Kidney (tissue), 14 donors: ENCODE results near the gene PEAK3. TPM values are rescaled to one million over a fixed set of nuclear protein-coding genes. Genes with fewer than 3 reads are reported as not detected.
A peak's percentile ranks its signal among the peaks of the same experiment; 100 is the strongest.

Experiments used
- DNase-seq, 5 donors: peaks; one replicate each; pipeline ENCODE4 v3.0.0-alpha.2; 2013 to 2020
- FAIRE-seq: peaks from 2 replicates; lab custom pipeline; 2012; peaks lifted over from hg19 to GRCh38; lab: Jason Lieb, UNC
- H3K27ac ChIP-seq, 2 donors: one replicate each; pipeline ENCODE4 v1.7.0; 2013; ENCODE audit warnings: low read depth in 2 of 2, low read length in 2 of 2, inconsistent platforms in 1 of 2
- H3K27me3 ChIP-seq: one replicate; pipeline ENCODE4 v1.7.1; 2013; ENCODE audit warnings: low read length, inconsistent platforms; ENCODE audit not compliant: control insufficient read depth, insufficient read depth
- H3K36me3 ChIP-seq, 3 donors: one replicate each; pipeline versions ENCODE4 v1.7.0 to v1.7.1; 2013; ENCODE audit warnings: low read length in 3 of 3, control low read depth in 1 of 3, inconsistent platforms in 1 of 3; ENCODE audit not compliant: insufficient read depth in 3 of 3, control insufficient read depth in 2 of 3
- H3K4me1 ChIP-seq, 3 donors: one replicate each; pipeline versions ENCODE4 v1.7.0 to v1.7.1; 2013; ENCODE audit warnings: low read length in 3 of 3, inconsistent platforms in 1 of 3, low read depth in 1 of 3; ENCODE audit not compliant: control insufficient read depth in 2 of 3, insufficient read depth in 2 of 3
- H3K4me3 ChIP-seq, 3 donors: one replicate each; pipeline versions ENCODE4 v1.7.0 to v1.8.1; 2013; ENCODE audit warnings: low read length in 3 of 3, control low read depth in 1 of 3, inconsistent platforms in 1 of 3
- H3K9ac ChIP-seq, 3 donors: one replicate each; pipeline versions ENCODE4 v1.7.0 to v1.7.1; 2013; ENCODE audit warnings: low read length in 3 of 3, control low read depth in 1 of 3, inconsistent platforms in 1 of 3
- H3K9me3 ChIP-seq, 3 donors: one replicate each; pipeline versions ENCODE4 v1.7.0 to v1.7.1; 2013; ENCODE audit warnings: low read length in 3 of 3, control low read depth in 1 of 3, inconsistent platforms in 1 of 3; ENCODE audit not compliant: control insufficient read depth in 2 of 3, insufficient read depth in 1 of 3
- intact Hi-C: fragments of 100-400 bp; cut with DNase I; formaldehyde crosslinking; loops from one replicate; pipeline ENCODE4 v1.11.1; 2022
- polyA plus RNA-seq: library from polyadenylated mRNA; stranded (reverse); fragments of 350-450 nt; fragmentation: Illumina TruSeq; extraction: RNeasy Lipid Tissue Mini Kit (QIAGEN cat#74804); gene quantifications from one replicate; pipeline ENCODE4 v1.2.3, GENCODE V29; 2014; ENCODE audit warnings: low read depth, low replicate concordance; ENCODE audit not compliant: insufficient read depth
- total RNA-seq: library from RNA; stranded (reverse); fragmentation: NEBNext Ultra II Directional; extraction: Animal tissue kit (Norgen Biotek cat#: 25700); gene quantifications from one replicate; pipeline ENCODE4 v1.2.1, GENCODE V29; 2021
- TF ChIP-seq, protein P1 (sequence below): IDR thresholded peaks from 3 replicates; pipeline ENCODE4 v1.5.1; 2012; ENCODE audit warnings: mild to moderate bottlenecking, moderate library complexity, borderline replicate concordance; ENCODE audit not compliant: insufficient read depth; ENCODE audit errors: extremely low read depth
- donor health status: control.
- donor health status: control.
- donor health status: control.
- donor health status: control.
- donor health status: control.
- donor health status: DM: yes; HTN: yes; CAD: no.
- donor health status: Normal renal cell carcinoma (clear cell type).

The PEAK3 gene
- total and polyA plus RNA-seq, 2 donors from 2014 or later, result 2.1 TPM; not detected in 1

DNA sequence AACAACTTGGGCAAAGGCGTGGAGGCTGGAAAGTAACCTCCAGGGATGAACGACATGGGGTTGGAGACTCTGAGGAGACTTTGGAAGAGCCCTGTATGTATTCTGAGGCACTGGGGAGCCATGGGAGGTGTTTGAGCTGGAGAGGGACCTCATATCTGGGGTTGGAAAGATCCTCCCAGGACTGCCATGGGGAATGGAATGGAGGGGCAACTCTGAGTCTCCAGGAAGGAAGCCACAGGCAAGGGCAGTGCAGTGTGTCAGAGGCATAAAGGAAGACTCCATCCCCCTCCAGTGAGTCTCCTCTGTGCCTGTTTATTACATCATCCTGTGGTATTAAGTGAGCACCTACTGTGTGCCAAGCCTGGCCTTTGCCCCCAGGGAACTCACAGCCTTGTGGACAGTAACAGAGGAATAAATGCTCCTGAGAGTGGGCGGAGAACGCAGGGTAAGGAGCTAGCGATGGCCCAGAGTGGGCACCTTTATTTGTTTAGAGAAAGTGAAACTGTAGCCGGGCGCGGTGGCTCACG lies 7.7 kb downstream of the PEAK3 start:
- TF ChIP-seq, protein P1, sequence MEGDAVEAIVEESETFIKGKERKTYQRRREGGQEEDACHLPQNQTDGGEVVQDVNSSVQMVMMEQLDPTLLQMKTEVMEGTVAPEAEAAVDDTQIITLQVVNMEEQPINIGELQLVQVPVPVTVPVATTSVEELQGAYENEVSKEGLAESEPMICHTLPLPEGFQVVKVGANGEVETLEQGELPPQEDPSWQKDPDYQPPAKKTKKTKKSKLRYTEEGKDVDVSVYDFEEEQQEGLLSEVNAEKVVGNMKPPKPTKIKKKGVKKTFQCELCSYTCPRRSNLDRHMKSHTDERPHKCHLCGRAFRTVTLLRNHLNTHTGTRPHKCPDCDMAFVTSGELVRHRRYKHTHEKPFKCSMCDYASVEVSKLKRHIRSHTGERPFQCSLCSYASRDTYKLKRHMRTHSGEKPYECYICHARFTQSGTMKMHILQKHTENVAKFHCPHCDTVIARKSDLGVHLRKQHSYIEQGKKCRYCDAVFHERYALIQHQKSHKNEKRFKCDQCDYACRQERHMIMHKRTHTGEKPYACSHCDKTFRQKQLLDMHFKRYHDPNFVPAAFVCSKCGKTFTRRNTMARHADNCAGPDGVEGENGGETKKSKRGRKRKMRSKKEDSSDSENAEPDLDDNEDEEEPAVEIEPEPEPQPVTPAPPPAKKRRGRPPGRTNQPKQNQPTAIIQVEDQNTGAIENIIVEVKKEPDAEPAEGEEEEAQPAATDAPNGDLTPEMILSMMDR, result no peak
- Histone ChIP-seq H3K36me3 (peaks cover 0 to 14% (median 0%) of the 10 kb centered on the region in 3 donors), H3K27ac (peak overlapping the region in 1 of 2 donors; percentile 3), H3K9me3 (no peaks in the 10 kb centered on the region), H3K4me1 (peaks cover 0 to 20% (median 4%) of the 10 kb centered on the region in 3 donors), H3K9ac (no peak overlapping the region), H3K4me3 (no peak overlapping the region), H3K27me3 (no peaks in the 10 kb centered on the region)
- FAIRE-seq, result no peak
- no peak for DNase-seq
- intact Hi-C loops, result no loop called here

DNA sequence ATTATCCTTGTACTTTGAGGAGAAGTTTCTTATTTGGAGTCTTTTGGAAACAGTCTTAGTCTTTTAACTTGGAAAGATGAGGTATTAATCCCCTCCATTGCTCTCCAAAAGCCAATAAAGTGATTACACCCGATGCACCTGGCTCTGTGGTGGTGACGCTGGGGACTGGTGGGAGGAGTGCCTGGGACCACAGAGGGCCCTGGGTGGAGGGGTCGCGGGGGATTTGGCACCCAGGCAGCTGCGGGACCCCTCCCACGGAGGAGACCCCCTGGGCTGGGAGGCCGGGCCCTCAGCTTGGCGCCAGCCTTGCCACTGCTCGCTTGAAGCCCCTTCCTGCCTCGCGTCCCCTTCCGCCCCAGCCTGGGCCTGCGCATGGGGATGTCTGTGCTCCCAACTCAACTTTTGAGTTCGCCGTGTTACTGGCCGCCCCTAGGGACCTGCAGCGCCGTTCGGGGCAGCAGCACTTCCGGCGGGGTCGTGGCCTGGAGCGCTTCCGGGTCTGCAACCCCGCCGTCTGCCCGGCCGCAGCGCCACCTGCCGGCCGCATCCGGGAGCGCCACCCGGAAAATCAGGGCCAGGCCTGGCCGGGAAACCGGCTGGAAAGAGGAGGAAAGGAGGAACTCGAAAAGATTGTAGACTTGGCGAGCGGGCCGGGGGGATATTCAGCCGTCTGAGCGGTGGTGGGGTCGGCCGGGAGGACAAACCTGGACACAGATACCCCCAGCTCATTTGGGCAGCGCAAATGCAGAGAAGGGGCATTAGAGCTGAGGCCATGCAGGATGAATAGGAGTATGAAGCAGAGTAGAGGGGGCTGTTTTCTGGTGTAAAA lies 8.4 kb downstream of the PEAK3 start:
- Histone ChIP-seq H3K4me1 (peaks cover 0 to 20% (median 4%) of the 10 kb centered on the region in 3 donors), H3K27me3 (no peaks in the 10 kb centered on the region), H3K9me3 (no peaks in the 10 kb centered on the region), H3K4me3 (peak overlapping the region in 1 of 3 donors; percentile 37), H3K9ac (peak overlapping the region in 1 of 3 donors; percentile 40), H3K27ac (peak overlapping the region; percentile 43 to 47), H3K36me3 (peaks cover 0 to 14% (median 0%) of the 10 kb centered on the region in 3 donors)
- peak; percentile 77 to 93 (median 87) for DNase-seq
- TF ChIP-seq, protein P1, result peak; percentile 90
- no peak for FAIRE-seq
- intact Hi-C loops, result no loop called here

DNA sequence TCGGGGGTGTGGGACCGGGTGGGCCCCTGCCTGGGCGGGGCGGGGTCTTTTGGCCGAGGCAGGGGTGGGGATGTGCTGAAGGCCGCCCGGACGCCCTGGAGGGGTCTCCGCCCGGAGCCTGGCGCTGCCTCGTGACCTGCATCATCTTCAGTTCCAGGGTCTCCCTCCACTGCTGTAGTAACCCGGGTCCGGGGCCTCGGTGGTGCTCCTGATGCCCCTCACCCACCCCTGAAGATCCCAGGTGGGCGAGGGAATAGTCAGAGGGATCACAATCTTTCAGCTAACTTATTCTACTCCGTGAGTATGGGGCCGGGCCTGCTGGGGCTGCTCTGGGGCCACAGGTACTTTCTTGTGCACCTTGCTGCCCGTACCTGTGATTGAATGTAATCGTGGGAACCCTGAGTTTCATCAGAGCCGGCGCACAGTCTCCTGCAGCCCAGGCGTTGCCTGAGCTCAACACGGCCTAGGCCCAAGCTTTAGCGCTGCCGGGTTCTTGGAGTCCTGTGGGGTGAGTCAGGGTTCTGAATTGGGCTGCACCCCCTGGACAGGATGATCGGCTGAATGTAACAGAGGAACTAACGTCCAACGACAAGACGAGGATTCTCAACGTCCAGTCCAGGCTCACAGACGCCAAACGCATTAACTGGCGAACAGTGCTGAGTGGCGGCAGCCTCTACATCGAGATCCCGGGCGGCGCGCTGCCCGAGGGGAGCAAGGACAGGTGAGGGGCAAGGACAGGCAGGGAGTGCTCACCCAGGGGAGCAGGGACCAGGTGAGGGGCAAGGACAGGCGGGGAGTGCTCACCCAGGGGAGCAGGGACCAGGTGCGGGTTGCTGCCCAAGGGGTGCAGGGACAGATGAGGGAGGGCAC lies 10.5 kb downstream of the PEAK3 start:
- peak overlapping the region; percentile 39 to 90 (median 53) for H3K4me3 ChIP-seq
- H3K9me3 ChIP-seq, result no peaks in the 10 kb centered on the region
- peak overlapping the region in 2 of 3 donors; percentile 52 to 86 for H3K9ac ChIP-seq
- H3K4me1 ChIP-seq, result peaks cover 0 to 24% (median 4%) of the 10 kb centered on the region in 3 donors
- TF ChIP-seq, protein P1, result no peak
- H3K27me3 ChIP-seq, result no peaks in the 10 kb centered on the region
- DNase-seq, result peak in 2 of 5 donors; percentile 65 to 82
- intact Hi-C loops, result no loop called here
- H3K27ac ChIP-seq, result peak overlapping the region; percentile 83 to 98
- peaks cover 0 to 14% (median 0%) of the 10 kb centered on the region in 3 donors for H3K36me3 ChIP-seq
- no peak for FAIRE-seq
